CD4-positive, alpha-beta T cell (primary cell): ENCODE measurements around the gene PUSL1. TPM values are rescaled to one million over a fixed set of nuclear protein-coding genes. Genes with fewer than 3 reads are reported as not detected.

ENCODE experiments used
- ATAC-seq: fragments of 200-7000 bp; cut with Tn5 transposase; one replicate; pipeline ENCODE4 v1.10.0; 2022; ENCODE audit warnings: mild to moderate bottlenecking; ENCODE audit not compliant: poor library complexity
- CTCF ChIA-PET: fragments of 350-600 bp; sonication (Branson Sonifier 250); formaldehyde crosslinking; loops from one replicate; lab custom pipeline; 2021; ENCODE audit warnings: antibody characterized with exemption, inconsistent platforms; lab: Charles Lee
- POLR2A ChIA-PET: fragments of 350-600 bp; sonication (Branson Sonifier 250); formaldehyde crosslinking; loops from one replicate; lab custom pipeline; 2021; ENCODE audit warnings: antibody characterized with exemption, inconsistent platforms; lab: Charles Lee
- DNase-seq, 14 experiments: peaks; one replicate each; pipeline ENCODE4 v3.0.0-alpha.2; 2013 to 2020; ENCODE audit warnings: mixed read lengths in 2 of 14
- H3K27ac ChIP-seq, 2 donors: one replicate each; pipeline versions ENCODE4 v1.5.1 to v1.7.0; 2013; ENCODE audit warnings: low read length in 2 of 2, low read depth in 1 of 2, mild to moderate bottlenecking in 1 of 2
- H3K27me3 ChIP-seq, 2 experiments: 1 replicate in 1 of 2; 2 replicates in 1 of 2; pipeline versions ENCODE4 v1.6.1 to v1.7.0; 2013; ENCODE audit warnings: low read length in 2 of 2, control low read depth in 1 of 2, mild to moderate bottlenecking in 1 of 2, moderate library complexity in 1 of 2; ENCODE audit not compliant: insufficient read depth in 2 of 2, control insufficient read depth in 1 of 2
- H3K36me3 ChIP-seq: one replicate; pipeline ENCODE4 v1.6.1; 2013; ENCODE audit warnings: low read length, control low read depth; ENCODE audit not compliant: insufficient read depth
- H3K4me1 ChIP-seq: one replicate; pipeline ENCODE4 v1.6.1; 2013; ENCODE audit warnings: low read length, control low read depth; ENCODE audit not compliant: insufficient read depth
- H3K4me3 ChIP-seq: one replicate; pipeline ENCODE4 v1.5.1; 2013; ENCODE audit warnings: mild to moderate bottlenecking, low read length, moderate library complexity
- H3K9me3 ChIP-seq, 2 experiments: 1 replicate in 1 of 2; 2 replicates in 1 of 2; pipeline versions ENCODE4 v1.6.1 to v1.7.0; 2013; ENCODE audit warnings: low read length in 2 of 2, mild to moderate bottlenecking in 2 of 2, control low read depth in 1 of 2, moderate library complexity in 1 of 2; ENCODE audit not compliant: control insufficient read depth in 1 of 2, insufficient read depth in 1 of 2
- H3K27ac Mint-ChIP-seq: one replicate; pipeline ENCODE4 v1.8.0; 2020; ENCODE audit warnings: mixed read lengths
- H3K27me3 Mint-ChIP-seq: one replicate; pipeline ENCODE4 v1.8.0; 2021; ENCODE audit warnings: mixed read lengths
- H3K36me3 Mint-ChIP-seq: one replicate; pipeline ENCODE4 v1.8.0; 2021; ENCODE audit warnings: low read depth, mixed read lengths
- H3K4me1 Mint-ChIP-seq: one replicate; pipeline ENCODE4 v1.8.0; 2021; ENCODE audit warnings: low read depth, mixed read lengths
- H3K4me3 Mint-ChIP-seq: one replicate; pipeline ENCODE4 v1.8.0; 2020; ENCODE audit warnings: mild to moderate bottlenecking, mixed read lengths
- H3K9me3 Mint-ChIP-seq: one replicate; pipeline ENCODE4 v1.8.0; 2020; ENCODE audit warnings: mixed read lengths
- intact Hi-C, 2 experiments: fragments of 100-400 bp; cut with DNase I in 1 of 2; cut with micrococcal nuclease in 1 of 2; formaldehyde crosslinking; loops; one replicate each; pipeline versions ENCODE4 v1.15.1 to v1.9.0; 2023 to 2025; cut with DNase I, micrococcal nuclease
- total RNA-seq, 174 experiments: library from RNA in 2 of 174; stranded (reverse) in 2 of 174; gene quantifications; one replicate each; pipeline ENCODE4 v1.2.3 and lab custom pipeline; 2021 to 2026
- TF ChIP-seq, protein P1 (sequence below): fragments of 200-600 bp; IDR thresholded peaks from one replicate; pipeline ENCODE4 v1.8.0; 2022; ENCODE audit warnings: antibody characterized with exemption, mild to moderate bottlenecking

PUSL1 gene
- total RNA-seq, 2 experiments from 2014 or later: 18.1 to 19.2 TPM

DNA sequence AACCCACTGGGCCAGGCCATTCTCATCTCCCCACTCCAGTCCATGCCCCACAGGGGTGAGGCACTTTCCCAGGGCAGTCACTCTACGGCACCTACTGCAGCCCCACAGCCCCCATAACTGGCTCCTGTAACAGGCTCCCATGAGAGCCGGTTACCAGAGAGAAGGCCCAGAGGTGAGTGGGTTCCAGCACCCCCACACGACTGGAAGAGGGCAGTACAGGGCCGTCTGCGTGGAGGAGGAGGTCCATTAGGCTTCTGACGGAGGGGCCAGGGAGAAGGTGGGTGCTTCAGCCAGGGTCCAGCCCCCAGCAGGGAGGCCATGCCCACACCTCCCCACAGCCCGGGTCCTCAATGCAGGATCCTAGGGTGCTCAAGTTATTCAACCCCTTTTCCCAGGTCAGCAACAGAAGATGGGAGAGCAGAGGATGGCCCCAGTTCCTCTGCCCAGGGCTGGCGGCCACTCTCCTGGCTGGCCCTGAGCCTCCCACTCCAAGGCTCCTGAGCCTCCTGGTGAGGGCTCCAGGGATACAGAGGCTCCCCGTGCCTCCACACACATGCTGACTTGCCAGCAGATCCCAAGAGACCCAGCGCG is 2.2 kb upstream of the PUSL1 start:
- Histone ChIP-seq H3K27me3 (no peaks in the 10 kb centered on the region), H3K9me3 (no peaks in the 10 kb centered on the region), H3K4me1 (peaks cover 46% of the 10 kb centered on the region), H3K4me3 (peak overlapping the region; percentile 70), H3K36me3 (peaks cover 12% of the 10 kb centered on the region), H3K27ac (peak overlapping the region; percentile 2 to 29)
- peaks cover 25% of the 10 kb centered on the region for H3K4me1 Mint-ChIP-seq
- H3K9me3 Mint-ChIP-seq: no peaks in the 10 kb centered on the region
- TF ChIP-seq, protein P1, sequence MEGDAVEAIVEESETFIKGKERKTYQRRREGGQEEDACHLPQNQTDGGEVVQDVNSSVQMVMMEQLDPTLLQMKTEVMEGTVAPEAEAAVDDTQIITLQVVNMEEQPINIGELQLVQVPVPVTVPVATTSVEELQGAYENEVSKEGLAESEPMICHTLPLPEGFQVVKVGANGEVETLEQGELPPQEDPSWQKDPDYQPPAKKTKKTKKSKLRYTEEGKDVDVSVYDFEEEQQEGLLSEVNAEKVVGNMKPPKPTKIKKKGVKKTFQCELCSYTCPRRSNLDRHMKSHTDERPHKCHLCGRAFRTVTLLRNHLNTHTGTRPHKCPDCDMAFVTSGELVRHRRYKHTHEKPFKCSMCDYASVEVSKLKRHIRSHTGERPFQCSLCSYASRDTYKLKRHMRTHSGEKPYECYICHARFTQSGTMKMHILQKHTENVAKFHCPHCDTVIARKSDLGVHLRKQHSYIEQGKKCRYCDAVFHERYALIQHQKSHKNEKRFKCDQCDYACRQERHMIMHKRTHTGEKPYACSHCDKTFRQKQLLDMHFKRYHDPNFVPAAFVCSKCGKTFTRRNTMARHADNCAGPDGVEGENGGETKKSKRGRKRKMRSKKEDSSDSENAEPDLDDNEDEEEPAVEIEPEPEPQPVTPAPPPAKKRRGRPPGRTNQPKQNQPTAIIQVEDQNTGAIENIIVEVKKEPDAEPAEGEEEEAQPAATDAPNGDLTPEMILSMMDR: no peak
- H3K36me3 Mint-ChIP-seq: peaks cover 13% of the 10 kb centered on the region
- intact Hi-C loops: loop anchor here (5.0 to 10.0 kb wide), 4 partner anchors 69 to 271 kb away; partner anchors contain the start of genes AURKAIP1 (in 1 of the 2) and C1orf159 (in 1 of the 2)
- H3K27ac Mint-ChIP-seq: peak overlapping the region; percentile 87
- H3K4me3 Mint-ChIP-seq: peak overlapping the region; percentile 92
- no peaks in the 10 kb centered on the region for H3K27me3 Mint-ChIP-seq
- peak in 1 of 14 experiments; percentile 51 for DNase-seq
- ChIA-PET CTCF (interaction anchor here (1.2 to 1.4 kb wide), 2 partner anchors 184 kb away, joined by 4 read pairs; no protein-coding TSS in a partner anchor), POLR2A (interaction anchor here (0.6 to 1.8 kb wide), 2 partner anchors 69 to 209 kb away, joined by 4 to 5 read pairs; partner anchors contain the start of gene AURKAIP1)
- no peak for ATAC-seq

DNA sequence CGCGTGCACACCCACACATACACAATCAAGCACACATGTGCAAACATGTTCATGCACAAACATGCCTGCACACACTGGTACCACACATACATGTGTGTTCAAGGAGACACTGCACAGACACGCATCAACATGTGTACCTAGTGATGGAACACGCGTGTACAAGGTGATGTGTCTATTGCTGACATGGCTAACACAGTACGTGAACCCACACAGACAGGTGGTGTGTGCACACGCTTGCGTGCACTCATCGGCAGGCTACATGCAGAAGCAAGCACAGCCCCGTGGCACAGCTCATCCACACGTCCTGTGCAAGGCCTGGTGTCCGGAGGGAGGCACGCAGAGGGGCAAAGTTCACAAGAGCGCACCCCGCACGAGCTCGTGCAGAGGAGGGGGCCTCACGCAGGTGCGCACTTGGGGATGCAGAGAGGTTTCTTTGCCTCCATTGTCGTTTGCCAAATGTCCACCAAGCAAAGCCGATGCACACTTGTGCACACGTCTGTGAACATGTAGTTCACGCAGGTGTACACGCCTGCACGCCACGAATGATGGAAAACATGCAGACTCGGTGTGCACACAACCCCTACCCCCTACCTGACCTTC is 1.6 kb upstream of the PUSL1 start:
- ChIA-PET CTCF (interaction anchor here (1.4 kb wide), 1 partner anchor 184 kb away, joined by 4 read pairs; no protein-coding TSS in a partner anchor), POLR2A (interaction anchor here (1.8 kb wide), 1 partner anchor 69 kb away, joined by 5 read pairs; the partner anchor contains the start of gene AURKAIP1)
- H3K4me3 ChIP-seq: peak overlapping the region; percentile 70

More for the DNA sequence above, 1.6 kb upstream of the PUSL1 start:
- DNase-seq (peak in 2 of 14 experiments; percentile 6 to 52), ATAC-seq (no peak)
- peaks cover 25% of the 10 kb centered on the region for H3K4me1 Mint-ChIP-seq
- intact Hi-C loops: loop anchor here (5.0 to 10.0 kb wide), 4 partner anchors 68 to 272 kb away; partner anchors contain the start of genes AURKAIP1 (in 1 of the 2) and C1orf159 (in 1 of the 2)
- no peaks in the 10 kb centered on the region for H3K27me3 Mint-ChIP-seq
- Histone ChIP-seq H3K36me3 (peaks cover 18% of the 10 kb centered on the region), H3K9me3 (no peaks in the 10 kb centered on the region), H3K27me3 (no peaks in the 10 kb centered on the region), H3K27ac (no peak overlapping the region), H3K4me1 (peaks cover 46% of the 10 kb centered on the region)
- peaks cover 16% of the 10 kb centered on the region for H3K36me3 Mint-ChIP-seq
- TF ChIP-seq, protein P1: no peak
- H3K4me3 Mint-ChIP-seq: peak overlapping the region; percentile 92
- peak overlapping the region; percentile 87 for H3K27ac Mint-ChIP-seq
- no peaks in the 10 kb centered on the region for H3K9me3 Mint-ChIP-seq
